Measurements from ENCODE around the gene GTPBP6. TPM values are rescaled to one million over a fixed set of nuclear protein-coding genes. Genes with fewer than 3 reads are reported as not detected.
A peak's percentile ranks its signal among the peaks of the same experiment; 100 is the strongest.
"Not testable (repeated sequence)": the region's sequence is repeated elsewhere in the genome, so short reads cannot be mapped to it uniquely, and the experiment has no call there.

Gene GTPBP6
- total and polyA plus RNA-seq, 8 donors: 19.8 to 73.9 (median 43.1) TPM

DNA sequence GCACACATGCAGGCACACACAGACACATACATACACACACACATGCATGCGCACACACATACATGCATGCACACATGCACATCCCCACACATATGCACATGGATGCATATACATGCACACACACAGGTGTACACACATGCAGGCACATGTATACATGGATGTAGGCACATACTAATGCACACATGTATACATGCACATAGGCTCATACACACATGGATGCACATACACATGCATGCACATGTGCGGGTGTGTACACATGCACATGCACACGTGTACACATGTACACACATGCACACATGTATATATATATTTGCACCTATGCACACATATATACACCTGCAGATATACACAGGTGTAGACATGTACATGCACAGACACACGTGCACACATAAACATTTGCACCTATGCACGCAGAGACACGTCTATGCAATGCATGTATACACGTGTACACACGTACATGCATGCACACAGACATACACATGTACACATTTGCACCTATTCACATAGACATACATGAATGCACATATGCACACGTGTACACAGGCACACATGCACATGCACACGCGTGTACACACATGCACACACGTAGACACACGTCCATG is 33.4 kb downstream of the GTPBP6 start:
- Histone ChIP-seq H3K4me1 (peaks cover 0 to 22% (median 18%) of the 10 kb centered on the region in 4 donors), H3K4me3 (no peak overlapping the region), H3K9me3 (no peaks in the 10 kb centered on the region), H3K27me3 (no peaks in the 10 kb centered on the region), H3K36me3 (peaks cover 19 to 55% (median 48%) of the 10 kb centered on the region in 4 donors), H3K27ac (no peak overlapping the region)
- WGBS, 5 donors: 91 to 97% (median 95%) methylated on average over 13 of the region's 13 CpGs
- DNase-seq: no peak
- intact Hi-C loops (cut with DNase I; ENCODE audit: low total_unique reads): no loop called here
- TF ChIP-seq POLR2AphosphoS5 (IDR thresholded peaks at IDR 0.05) (no peak), EP300 (IDR thresholded peaks at IDR 0.05) (no peak), CTCF (IDR thresholded peaks at IDR 0.05) (no peak), POLR2A (IDR thresholded peaks at IDR 0.05) (no peak)

- intact Hi-C loops (cut with DNase I; ENCODE audit: low total_unique reads): no loop called here
- no peaks in the 10 kb centered on the region for H3K9me3 ChIP-seq
- TF ChIP-seq CTCF (IDR thresholded peaks at IDR 0.05) (no peak), POLR2AphosphoS5 (IDR thresholded peaks at IDR 0.05) (peak in 1 of 3 donors; percentile 65)
- 2 to 5% (median 3%) methylated on average over 28 to 45 of the region's 45 CpGs for WGBS, 5 donors
- peak; percentile 90 to 97 for DNase-seq
- peaks cover 5 to 36% (median 29%) of the 10 kb centered on the region in 4 donors for H3K36me3 ChIP-seq
- H3K4me1 ChIP-seq: peaks cover 0 to 37% (median 25%) of the 10 kb centered on the region in 4 donors
- H3K4me3 ChIP-seq: peak overlapping the region; percentile 49 to 59 (median 54)
- H3K27ac ChIP-seq: peak overlapping the region; percentile 1 to 85 (median 77)
- H3K27me3 ChIP-seq: no peaks in the 10 kb centered on the region
Observed at GRCh38 chrX:283115-283845, 35.3 kb downstream of the GTPBP6 start.

DNA sequence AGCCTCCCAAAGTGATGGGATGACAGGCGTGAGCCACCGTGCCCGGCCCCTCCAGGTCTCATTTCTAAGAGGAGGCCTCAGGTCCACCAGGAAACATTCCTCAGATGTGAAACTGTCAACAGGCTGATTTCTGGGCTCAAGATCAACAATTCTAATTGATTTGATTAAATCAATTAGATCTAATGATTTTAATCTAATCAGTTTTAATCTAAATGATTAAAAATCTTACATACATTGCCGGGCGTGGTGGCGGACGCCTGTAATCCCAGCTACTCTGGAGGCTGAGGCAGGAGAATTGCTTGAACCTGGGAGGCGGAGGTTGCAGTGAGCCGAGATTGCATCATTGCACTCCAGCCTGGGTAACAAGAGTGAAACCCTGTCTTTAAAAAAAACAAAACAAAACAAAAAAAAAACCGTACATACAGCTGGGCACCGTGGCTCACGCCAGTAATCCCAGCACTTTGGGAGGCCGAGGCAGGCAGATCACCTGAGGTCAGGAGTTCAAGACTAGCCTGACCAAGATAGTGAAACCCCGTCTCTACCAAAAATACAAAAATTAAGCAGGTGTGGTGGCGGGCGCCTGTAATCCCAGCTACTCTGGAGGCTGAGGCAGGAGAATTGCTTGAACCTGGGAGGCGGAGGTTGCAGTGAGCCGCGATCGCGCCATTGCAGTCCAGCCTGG is 36.5 kb downstream of the GTPBP6 start:
- H3K27me3 ChIP-seq; DNase-seq; H3K9me3 ChIP-seq; intact Hi-C loops (cut with DNase I; ENCODE audit: low total_unique reads): not testable (repeated sequence)
- peaks cover 5 to 29% (median 22%) of the 10 kb centered on the region in 4 donors for H3K36me3 ChIP-seq
- H3K4me3 ChIP-seq: peak overlapping the region in 1 of 4 donors; percentile 24
- H3K27ac ChIP-seq: peak overlapping the region in 3 of 5 donors; percentile 49 to 72 (median 50)
- WGBS, 5 donors: 73 to 84% (median 78%) methylated on average over 21 of the region's 21 CpGs
- peaks cover 0 to 37% (median 25%) of the 10 kb centered on the region in 4 donors for H3K4me1 ChIP-seq

DNA sequence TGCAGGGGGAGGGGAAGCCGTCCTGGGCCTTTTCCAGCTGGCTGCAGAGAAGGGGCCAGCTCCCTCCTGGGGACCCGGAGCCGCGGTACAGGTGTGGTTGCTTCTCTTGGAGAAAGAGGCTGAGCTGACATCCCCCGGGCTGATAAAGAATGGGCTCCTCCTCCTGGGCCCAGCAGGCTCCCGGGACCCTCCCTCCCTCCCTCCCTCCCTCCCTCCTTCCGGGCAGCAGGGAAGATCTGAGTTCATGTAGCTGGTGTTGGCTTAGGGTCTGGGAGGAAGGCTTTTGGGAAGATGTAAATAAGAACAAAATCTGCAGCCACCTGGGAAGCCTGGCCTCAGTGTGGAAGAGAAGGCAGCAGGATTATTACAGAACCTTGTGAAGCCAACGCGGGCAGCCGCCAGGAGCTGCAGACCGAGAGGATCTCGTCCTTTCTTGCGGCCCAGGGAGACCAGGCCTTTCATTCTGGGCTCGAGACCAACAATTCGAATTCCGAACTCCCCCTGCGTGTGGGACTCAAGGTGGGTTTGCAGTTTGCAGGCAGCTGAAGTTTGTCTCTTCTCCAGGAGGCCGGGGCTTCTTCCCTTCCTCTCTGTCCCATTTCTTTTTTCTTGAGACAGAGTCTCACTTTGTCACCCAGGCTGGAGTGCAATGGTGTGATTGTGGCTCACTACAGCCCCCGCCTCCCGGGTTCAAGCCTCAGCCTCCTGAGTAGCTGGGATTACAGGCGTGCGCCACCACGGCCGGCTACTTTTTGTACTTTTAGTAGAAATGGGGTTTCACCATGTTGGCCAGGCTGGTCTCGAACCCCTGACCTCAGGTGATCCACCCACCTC is 37.2 kb downstream of the GTPBP6 start, which contains the start of gene PLCXD1:
TSS of gene PLCXD1 (plus strand) at position 216 of the 834 bp plus-strand sequence. CDS start 2,807 bp downstream, outside the sequence.
- H3K27me3 ChIP-seq: peaks cover 0 to 3% (median 0%) of the 10 kb centered on the region in 3 donors
- TF ChIP-seq POLR2A (IDR thresholded peaks at IDR 0.05) (no peak), EP300 (IDR thresholded peaks at IDR 0.05) (no peak), CTCF (IDR thresholded peaks at IDR 0.05) (no peak), POLR2AphosphoS5 (IDR thresholded peaks at IDR 0.05) (no peak)
- H3K4me3 ChIP-seq: peak within 1 kb of the TSS; percentile 24 to 37 (median 30)
- WGBS, 5 donors: 27 to 39% (median 33%) methylated on average over 24 to 25 of the region's 25 CpGs
- H3K4me1 ChIP-seq: peaks cover 0 to 44% (median 32%) of the 10 kb centered on the region in 4 donors
- peaks cover 5 to 24% (median 21%) of the 10 kb centered on the region in 4 donors for H3K36me3 ChIP-seq
- H3K27ac ChIP-seq: peak within 1 kb of the TSS; percentile 34 to 72 (median 49)
- intact Hi-C loops (cut with DNase I; ENCODE audit: low total_unique reads): no loop called here
- DNase-seq: peak; percentile 32 to 78
- no peaks in the 10 kb centered on the region for H3K9me3 ChIP-seq

- H3K9me3 ChIP-seq; intact Hi-C loops (cut with DNase I; ENCODE audit: low total_unique reads); DNase-seq; H3K27me3 ChIP-seq: not testable (repeated sequence)
- Histone ChIP-seq H3K27ac (peak overlapping the region in 2 of 5 donors; percentile 49 to 72), H3K4me1 (peaks cover 4 to 50% (median 39%) of the 10 kb centered on the region in 4 donors), H3K36me3 (peaks cover 4 to 17% (median 15%) of the 10 kb centered on the region in 4 donors), H3K4me3 (peak overlapping the region; percentile 24 to 37 (median 30))
- WGBS, 5 donors: 0 to 14% methylated on average over 1 to 13 of the region's 24 CpGs; no CpG with 5 or more reads in 3 of the 5 donors
Observed at GRCh38 chrX:280722-281121, 37.9 kb downstream of the GTPBP6 start.

- H3K9me3 ChIP-seq; intact Hi-C loops (cut with DNase I; ENCODE audit: low total_unique reads); H3K27me3 ChIP-seq; H3K36me3 ChIP-seq; H3K27ac ChIP-seq; H3K4me3 ChIP-seq: not testable (repeated sequence)
- H3K4me1 ChIP-seq: peaks cover 9 to 58% (median 45%) of the 10 kb centered on the region in 4 donors
- WGBS, 5 donors: 73 to 97% (median 81%) methylated on average over 18 to 39 of the region's 45 CpGs
- DNase-seq: peak in 1 of 2 donors; percentile 46
Observed at GRCh38 chrX:279757-280604, 38.6 kb downstream of the GTPBP6 start.
